IPS-18a (cell line): ENCODE measurements around the gene CYYR1.
"Not testable (repeated sequence)": the region's sequence is repeated elsewhere in the genome, so short reads cannot be mapped to it uniquely, and the experiment has no call there.

ENCODE experiments used
- H3K27ac ChIP-seq: one replicate; pipeline ENCODE4 v1.5.1; 2013; ENCODE audit warnings: low read length
- H3K27me3 ChIP-seq: one replicate; pipeline ENCODE4 v1.6.1; 2013; ENCODE audit warnings: mild to moderate bottlenecking, low read length; ENCODE audit not compliant: control insufficient read depth, insufficient read depth
- H3K36me3 ChIP-seq: one replicate; pipeline ENCODE4 v1.6.1; 2013; ENCODE audit warnings: low read depth, low read length; ENCODE audit not compliant: control insufficient read depth
- H3K4me1 ChIP-seq: one replicate; pipeline ENCODE4 v1.6.1; 2013; ENCODE audit warnings: low read depth, low read length; ENCODE audit not compliant: control insufficient read depth
- H3K4me3 ChIP-seq: one replicate; pipeline ENCODE4 v1.5.1; 2013; ENCODE audit warnings: low read length
- H3K9ac ChIP-seq: one replicate; pipeline ENCODE4 v1.6.1; 2013; ENCODE audit warnings: mild to moderate bottlenecking, low read length, moderate library complexity
- H3K9me3 ChIP-seq: one replicate; pipeline ENCODE4 v1.6.1; 2013; ENCODE audit warnings: low read depth, low read length; ENCODE audit not compliant: control insufficient read depth

Gene CYYR1

DNA sequence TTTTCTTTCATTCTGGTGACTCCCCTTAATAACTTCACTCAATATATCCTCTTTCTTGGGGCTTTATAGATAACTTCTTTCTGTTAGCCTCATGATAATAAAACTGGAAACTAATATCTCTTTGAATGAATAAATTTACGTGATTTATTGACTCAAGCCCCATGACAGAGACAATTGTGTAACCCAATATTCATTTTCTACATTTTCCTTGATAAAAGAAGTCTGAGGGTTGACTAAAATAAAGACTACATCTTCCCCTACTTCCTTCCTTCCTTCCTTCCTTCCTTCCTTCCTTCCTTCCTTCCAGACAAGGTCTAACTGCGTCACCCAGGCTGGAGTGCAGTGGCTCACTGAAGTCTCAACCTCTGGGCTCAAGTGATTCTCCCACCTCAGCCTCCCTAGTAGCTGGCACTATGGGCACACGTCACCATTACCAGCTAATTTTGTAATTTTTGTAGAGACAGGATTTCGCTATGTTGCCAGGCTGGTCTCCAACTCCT, 85.1 kb downstream of the CYYR1 start:
- no peaks in the 10 kb centered on the region for H3K36me3 ChIP-seq
- H3K9ac ChIP-seq: no peak overlapping the region
- peaks cover 4% of the 10 kb centered on the region for H3K9me3 ChIP-seq
- no peak overlapping the region for H3K4me3 ChIP-seq
- peaks cover 9% of the 10 kb centered on the region for H3K4me1 ChIP-seq
- H3K27me3 ChIP-seq: no peaks in the 10 kb centered on the region
- no peak overlapping the region for H3K27ac ChIP-seq

DNA sequence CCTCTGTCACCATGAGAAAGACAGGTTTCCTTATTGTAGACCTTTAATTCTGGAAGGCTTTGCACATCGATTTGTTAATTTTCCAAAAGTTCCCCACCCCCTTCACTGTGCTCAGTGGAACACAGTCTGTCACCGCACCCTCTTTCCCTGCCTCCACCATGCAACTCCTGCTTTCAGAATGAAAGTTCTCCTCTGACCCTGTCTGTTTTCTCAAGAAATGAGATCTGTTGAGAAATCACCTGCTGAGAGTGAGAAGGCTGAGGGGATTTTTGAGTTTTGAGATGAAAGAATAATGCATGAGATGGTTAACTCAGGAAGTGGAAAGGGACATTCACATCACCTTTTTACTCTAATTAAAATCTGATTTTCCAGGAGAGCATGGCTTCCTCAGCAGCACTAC, 99.6 kb downstream of the CYYR1 start:
- no peak overlapping the region for H3K27ac ChIP-seq
- H3K36me3 ChIP-seq: peaks cover 14% of the 10 kb centered on the region
- H3K4me3 ChIP-seq: no peak overlapping the region
- no peaks in the 10 kb centered on the region for H3K9me3 ChIP-seq
- peaks cover under 1% of the 10 kb centered on the region for H3K4me1 ChIP-seq
- H3K9ac ChIP-seq: no peak overlapping the region
- H3K27me3 ChIP-seq: no peaks in the 10 kb centered on the region

DNA sequence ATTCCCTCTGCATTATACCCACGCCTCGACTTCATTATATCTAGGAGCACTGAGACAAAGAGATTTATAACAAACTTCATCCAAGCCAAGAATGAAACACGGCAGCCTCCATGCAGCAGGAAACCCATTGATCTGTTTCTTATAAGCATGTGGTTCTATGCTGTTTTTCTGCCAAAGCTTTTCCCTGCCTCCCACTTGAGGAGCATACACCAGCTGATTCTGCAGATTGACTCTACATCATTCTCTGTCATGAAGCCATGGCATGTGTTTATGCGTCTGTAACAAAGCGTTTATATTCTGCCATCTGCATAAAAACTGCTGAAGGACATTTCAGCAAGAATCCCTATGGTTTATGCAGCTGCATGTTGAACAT, 102.0 kb downstream of the CYYR1 start:
- H3K4me3 ChIP-seq: no peak overlapping the region
- H3K27me3 ChIP-seq: no peaks in the 10 kb centered on the region
- H3K9me3 ChIP-seq: no peaks in the 10 kb centered on the region
- no peak overlapping the region for H3K9ac ChIP-seq
- H3K27ac ChIP-seq: no peak overlapping the region
- peaks cover 5% of the 10 kb centered on the region for H3K36me3 ChIP-seq
- H3K4me1 ChIP-seq: no peaks in the 10 kb centered on the region

DNA sequence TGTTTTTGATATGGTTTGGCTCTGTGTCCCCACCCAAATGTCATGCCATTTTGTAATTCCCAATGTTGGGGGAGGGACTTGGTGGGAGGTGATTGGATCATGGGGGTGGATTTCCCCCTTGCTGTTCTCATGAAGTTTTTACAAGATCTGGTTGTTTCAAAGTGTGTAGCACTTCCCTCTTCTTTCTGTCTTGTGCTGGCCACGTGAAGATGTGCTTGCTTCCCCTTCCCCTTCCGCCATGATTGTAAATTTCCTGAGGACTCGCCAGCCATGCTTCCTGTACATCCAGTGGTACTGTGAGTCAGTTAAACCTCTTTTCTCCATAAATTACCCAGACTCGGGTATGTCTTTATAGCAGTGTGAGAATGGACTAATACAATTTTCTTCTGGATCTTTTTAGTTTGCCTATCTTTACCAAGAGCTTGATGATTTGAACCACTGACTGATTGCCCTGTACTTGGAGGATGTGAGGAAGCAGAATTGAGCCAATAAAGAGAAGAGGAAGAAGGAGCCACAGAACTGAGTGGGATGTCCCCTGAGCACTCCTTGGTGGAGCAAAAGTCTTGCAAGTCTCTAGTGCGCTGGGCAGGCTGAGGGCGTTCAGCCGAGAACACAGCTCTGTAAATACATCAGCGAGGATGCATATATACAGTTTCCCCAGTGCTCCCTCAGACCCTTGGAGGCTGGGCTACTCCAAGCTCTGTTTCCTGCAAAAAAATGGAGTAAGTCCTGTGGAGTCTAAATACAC, 102.6 kb downstream of the CYYR1 start:
- Histone ChIP-seq H3K27me3 (no peaks in the 10 kb centered on the region), H3K27ac (no peak overlapping the region), H3K4me1 (no peaks in the 10 kb centered on the region), H3K4me3 (no peak overlapping the region), H3K9ac (no peak overlapping the region), H3K36me3 (no peaks in the 10 kb centered on the region), H3K9me3 (no peaks in the 10 kb centered on the region)

DNA sequence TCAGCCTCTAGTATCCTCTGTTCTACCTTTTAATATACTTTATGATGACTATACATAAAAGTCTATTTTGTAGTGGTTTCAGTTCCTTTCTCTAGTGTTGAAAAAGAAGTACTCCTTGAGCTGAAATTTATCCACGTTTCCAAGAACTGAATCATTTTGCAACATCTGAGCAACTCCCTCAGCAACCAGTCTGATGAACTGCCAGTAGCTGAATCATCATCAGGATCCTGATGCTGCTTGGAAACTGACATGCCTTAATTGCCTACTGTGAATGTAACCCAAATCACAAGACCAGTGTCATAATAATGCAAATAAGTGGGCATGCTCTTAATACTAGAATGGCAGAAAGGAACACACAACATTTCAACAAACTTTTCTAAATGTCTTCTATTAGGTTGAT, 103.3 kb downstream of the CYYR1 start:
- Histone ChIP-seq H3K4me1 (no peaks in the 10 kb centered on the region), H3K27ac (no peak overlapping the region), H3K4me3 (no peak overlapping the region), H3K9me3 (no peaks in the 10 kb centered on the region), H3K9ac (no peak overlapping the region), H3K27me3 (no peaks in the 10 kb centered on the region), H3K36me3 (no peaks in the 10 kb centered on the region)

DNA sequence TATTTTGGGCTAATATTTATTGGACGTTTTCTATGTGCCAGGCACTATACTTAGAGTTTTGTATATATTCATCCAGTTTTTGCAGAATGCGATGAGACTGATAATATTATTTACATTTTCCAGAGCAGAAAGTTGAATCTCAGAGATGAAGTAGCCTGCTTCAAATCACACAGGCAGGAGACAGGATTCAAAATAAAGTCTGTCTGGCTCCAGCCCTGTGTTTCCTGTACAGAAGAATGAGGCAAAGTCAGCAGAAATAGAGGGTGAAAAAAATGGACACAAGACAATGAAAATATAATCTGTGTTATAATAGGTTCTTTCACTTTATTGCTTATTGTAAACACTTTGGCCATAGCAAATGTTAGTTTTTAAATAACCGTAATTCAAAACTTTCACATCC, 107.2 kb downstream of the CYYR1 start:
- no peaks in the 10 kb centered on the region for H3K36me3 ChIP-seq
- no peak overlapping the region for H3K4me3 ChIP-seq
- H3K4me1 ChIP-seq: no peaks in the 10 kb centered on the region
- no peaks in the 10 kb centered on the region for H3K27me3 ChIP-seq
- no peaks in the 10 kb centered on the region for H3K9me3 ChIP-seq
- no peak overlapping the region for H3K27ac ChIP-seq
- H3K9ac ChIP-seq: no peak overlapping the region

DNA sequence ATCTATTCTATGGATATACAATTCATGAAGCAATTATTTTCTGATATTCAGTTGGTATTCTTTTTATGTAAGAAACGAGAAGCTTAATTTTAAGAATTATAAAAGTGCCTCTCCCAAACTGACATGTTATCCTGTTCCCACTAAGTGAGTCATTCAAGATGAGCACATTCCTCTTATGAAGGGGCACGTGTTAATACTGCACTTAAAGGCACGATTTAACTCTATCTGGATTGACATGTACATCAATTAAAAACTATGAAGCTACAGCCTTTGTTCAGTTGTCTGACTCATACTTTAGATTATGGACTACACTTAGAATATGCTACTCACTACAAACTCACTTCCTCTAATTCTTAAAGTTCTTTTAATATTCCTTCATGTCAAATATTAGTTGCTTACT, 111.6 kb downstream of the CYYR1 start:
- no peaks in the 10 kb centered on the region for H3K4me1 ChIP-seq

DNA sequence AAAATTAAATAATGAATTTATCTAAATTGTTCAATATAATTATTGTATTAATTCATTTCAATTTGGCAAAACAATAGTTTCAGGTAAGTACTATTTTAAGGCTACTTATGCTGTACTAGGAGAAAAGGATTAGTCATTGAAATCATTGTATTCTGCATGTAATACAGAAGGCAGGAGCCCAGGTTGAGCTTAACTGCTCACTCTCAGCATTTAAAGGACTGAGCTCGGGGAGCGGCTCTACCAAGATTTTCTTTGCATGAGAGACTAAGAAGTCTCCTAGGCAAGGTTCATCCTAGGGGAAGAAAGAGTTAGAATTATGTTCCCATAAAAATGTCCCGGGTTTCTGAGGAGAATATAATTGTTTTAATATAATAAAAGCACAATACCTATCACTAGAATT, 112.5 kb downstream of the CYYR1 start:
- H3K9me3 ChIP-seq: no peaks in the 10 kb centered on the region
- H3K36me3 ChIP-seq: no peaks in the 10 kb centered on the region
- no peaks in the 10 kb centered on the region for H3K4me1 ChIP-seq
- H3K4me3 ChIP-seq: no peak overlapping the region
- H3K9ac ChIP-seq: no peak overlapping the region
- H3K27me3 ChIP-seq: no peaks in the 10 kb centered on the region
- H3K27ac ChIP-seq: no peak overlapping the region

More for the DNA sequence above, 111.6 kb downstream of the CYYR1 start:
- Histone ChIP-seq H3K27ac (no peak overlapping the region), H3K36me3 (no peaks in the 10 kb centered on the region), H3K9me3 (no peaks in the 10 kb centered on the region), H3K4me3 (no peak overlapping the region), H3K27me3 (no peaks in the 10 kb centered on the region), H3K9ac (no peak overlapping the region)

DNA sequence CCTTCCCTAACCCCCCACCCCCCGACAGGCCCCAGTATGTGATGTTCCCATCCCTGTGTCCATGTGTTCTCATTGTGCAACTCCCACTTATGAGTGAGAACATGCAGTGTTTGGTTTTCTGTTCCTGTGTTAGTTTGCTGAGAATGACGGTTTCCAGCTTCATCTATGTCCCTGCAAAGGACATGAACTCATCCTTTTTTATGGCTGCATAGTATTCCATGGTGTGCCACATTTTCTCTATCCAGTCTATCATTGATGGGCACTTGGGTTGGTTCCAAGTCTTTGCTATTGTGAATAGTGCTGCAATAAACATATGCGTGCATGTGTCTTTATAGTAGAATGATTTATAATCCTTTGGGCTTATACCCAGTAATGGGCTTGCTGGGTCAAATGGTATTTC, 114.2 kb downstream of the CYYR1 start:
- H3K4me3 ChIP-seq, H3K27me3 ChIP-seq, H3K36me3 ChIP-seq, H3K4me1 ChIP-seq, H3K27ac ChIP-seq, H3K9me3 ChIP-seq, H3K9ac ChIP-seq: not testable (repeated sequence)

DNA sequence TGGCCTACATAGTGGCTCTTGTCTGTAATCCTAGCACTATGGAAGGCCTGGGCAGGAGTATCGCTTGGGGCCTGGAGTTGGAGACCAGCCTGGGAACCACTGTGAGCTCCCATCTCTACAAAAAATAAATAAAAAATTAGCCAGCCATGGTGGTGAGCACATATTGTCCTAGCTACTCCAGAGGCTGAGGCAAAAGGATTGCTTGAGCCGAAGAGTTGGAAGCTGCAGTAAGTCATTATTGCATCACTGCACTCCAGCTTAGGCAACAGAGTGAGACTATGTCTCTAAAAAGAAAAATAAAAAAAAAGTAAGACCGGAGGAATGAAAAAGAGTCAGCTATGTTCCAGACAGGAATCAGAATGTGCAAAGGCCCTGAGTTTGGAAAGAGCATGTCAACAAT, 115.3 kb downstream of the CYYR1 start:
- H3K27me3 ChIP-seq: no peaks in the 10 kb centered on the region
- no peaks in the 10 kb centered on the region for H3K4me1 ChIP-seq
- no peak overlapping the region for H3K9ac ChIP-seq
- H3K36me3 ChIP-seq: no peaks in the 10 kb centered on the region
- no peak overlapping the region for H3K4me3 ChIP-seq
- no peaks in the 10 kb centered on the region for H3K9me3 ChIP-seq
- no peak overlapping the region for H3K27ac ChIP-seq

DNA sequence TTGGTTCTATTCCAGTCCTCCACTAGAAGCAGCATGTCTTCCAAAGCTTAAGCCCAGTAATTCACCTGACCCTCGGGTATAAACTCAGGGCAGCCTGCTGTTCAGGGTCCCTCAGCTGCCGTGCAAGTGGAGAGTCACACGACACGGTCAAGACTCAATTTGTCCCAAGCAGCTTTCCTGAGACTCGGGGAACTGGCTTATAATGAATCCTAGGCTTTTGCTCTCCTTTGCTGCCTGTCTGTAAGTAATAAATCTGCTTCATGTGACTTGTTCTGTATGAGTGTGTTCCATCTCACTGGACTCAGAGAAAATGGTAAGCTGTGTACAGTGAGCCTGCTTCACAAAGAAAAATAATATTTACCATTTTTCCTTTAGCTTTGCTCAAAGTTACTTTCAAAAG, 119.8 kb downstream of the CYYR1 start:
- Histone ChIP-seq H3K27ac (no peak overlapping the region), H3K4me1 (no peaks in the 10 kb centered on the region), H3K27me3 (no peaks in the 10 kb centered on the region), H3K36me3 (no peaks in the 10 kb centered on the region), H3K9ac (no peak overlapping the region), H3K9me3 (no peaks in the 10 kb centered on the region), H3K4me3 (no peak overlapping the region)

DNA sequence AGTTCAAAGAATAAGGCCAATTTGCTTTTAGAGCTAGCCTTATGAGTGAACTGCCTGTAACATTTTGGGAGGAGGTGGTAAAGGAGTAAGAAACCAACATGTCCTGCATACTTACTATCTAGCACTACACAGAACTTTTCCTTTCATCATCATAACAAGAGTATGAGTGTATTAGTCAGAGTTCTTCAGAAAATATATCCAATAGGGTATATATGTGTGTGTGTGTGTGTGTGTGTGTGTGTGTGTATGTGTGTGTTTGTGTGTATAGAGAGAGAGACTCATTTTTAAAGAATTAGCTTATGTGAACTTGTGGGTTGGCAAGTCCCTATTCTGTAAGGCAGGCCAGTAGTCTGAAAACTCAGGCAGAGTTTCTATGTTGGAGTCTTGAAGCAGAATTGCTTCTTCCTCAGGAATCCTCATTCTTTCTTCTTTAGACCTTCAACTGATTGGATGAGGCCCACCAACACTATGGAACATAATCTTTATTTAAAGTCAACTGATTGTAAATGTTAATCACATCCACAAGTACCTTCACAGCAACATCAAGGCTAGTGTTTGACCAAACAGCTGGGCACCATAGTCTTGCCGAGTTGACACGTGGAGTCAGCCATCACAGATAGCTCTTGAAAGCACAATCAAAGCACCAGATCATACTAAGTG, 121.9 kb downstream of the CYYR1 start:
- no peaks in the 10 kb centered on the region for H3K4me1 ChIP-seq
- no peaks in the 10 kb centered on the region for H3K27me3 ChIP-seq
- H3K27ac ChIP-seq: no peak overlapping the region
- no peak overlapping the region for H3K9ac ChIP-seq
- H3K4me3 ChIP-seq: no peak overlapping the region
- H3K9me3 ChIP-seq: no peaks in the 10 kb centered on the region
- no peaks in the 10 kb centered on the region for H3K36me3 ChIP-seq
